ENCODE results near the gene GNG7.

GRCh38 chr19:2717638-2718541, 15.4 kb upstream of the GNG7 start:
- TF ChIP-seq POLR2A (IDR thresholded peaks at IDR 0.05; ENCODE audit: low read depth, low read length) (no peak), TAF1 (IDR thresholded peaks at IDR 0.05; ENCODE audit: low read depth, low read length) (no peak)

All from GM12891 (cell line).